A549 (cell line): ENCODE measurements around the gene IGF2BP3. TPM values are rescaled to one million over a fixed set of nuclear protein-coding genes. Genes with fewer than 3 reads are reported as not detected.
A peak's percentile ranks its signal among the peaks of the same experiment; 100 is the strongest.

ENCODE experiments used
- ATAC-seq, 2 experiments: fragments of 200-7000 bp in 1 of 2; fragments of >200 bp in 1 of 2; cut with Nextera tagmentation in 1 of 2; cut with Tn5 transposase in 1 of 2; 3 replicates each; pipeline versions ENCODE4 v1.8.0 to v1.9.1; 2018 to 2020; ENCODE audit warnings: mild to moderate bottlenecking in 1 of 2, moderate library complexity in 1 of 2
- CTCF ChIA-PET: fragments of 300-600 bp; sonication (Branson Sonifier 250); formaldehyde crosslinking; extraction: SDS; loops from one replicate; lab custom pipeline; 2021; ENCODE audit warnings: antibody characterized with exemption, inconsistent platforms; lab: Yijun Ruan, JAX
- POLR2A ChIA-PET: fragments of 350-600 bp; formaldehyde crosslinking; extraction: SDS; loops from one replicate; lab custom pipeline; 2021; ENCODE audit warnings: antibody characterized with exemption, inconsistent platforms; lab: Yijun Ruan, JAX
- DNase-seq, 2 experiments: peaks; one replicate each; pipeline versions ENCODE4 v3.0.0 to v3.0.0-alpha.2; 2011 to 2016; ENCODE audit warnings: low read depth in 1 of 2, low spot score in 1 of 2
- FAIRE-seq: peaks from 2 replicates; lab custom pipeline; 2011; peaks lifted over from hg19 to GRCh38; lab: Jason Lieb, UNC
- H3K27ac ChIP-seq, 2 experiments: fragments of >200 bp; sonication (Bioruptor Twin); formaldehyde crosslinking; 3 replicates each; pipeline ENCODE4 v1.5.1; 2016 to 2017
- H3K4me1 ChIP-seq: fragments of >200 bp; sonication (Bioruptor Twin); formaldehyde crosslinking; 3 replicates; pipeline ENCODE4 v1.6.1; 2016
- H3K4me2 ChIP-seq: fragments of >200 bp; sonication (Bioruptor Twin); formaldehyde crosslinking; 3 replicates; pipeline ENCODE4 v1.6.1; 2016
- H3K4me3 ChIP-seq: fragments of >200 bp; sonication (Bioruptor Twin); formaldehyde crosslinking; 3 replicates; pipeline ENCODE4 v1.5.1; 2016
- H3K9me3 ChIP-seq: fragments of >200 bp; sonication (Bioruptor Twin); formaldehyde crosslinking; 3 replicates; pipeline ENCODE4 v1.6.1; 2016
- BHLHE40 ChIP-seq: IDR thresholded peaks from 2 replicates; pipeline ENCODE4 v1.6.1; 2012; ENCODE audit warnings: low read depth, low read length, inconsistent platforms
- CBX2 ChIP-seq: fragments of 200-600 bp; sonication (generic); IDR thresholded peaks from 2 replicates; pipeline ENCODE4 v1.6.1; 2016; ENCODE audit warnings: low read depth, mild to moderate bottlenecking, borderline replicate concordance
- CEBPB ChIP-seq, 2 experiments: fragments of >200 bp in 1 of 2; sonication (Bioruptor Twin) in 1 of 2; formaldehyde crosslinking in 1 of 2; IDR thresholded peaks; 2 replicates each; pipeline ENCODE4 v1.6.1; 2012 to 2016
- CHD2 ChIP-seq: fragments of 150-350 bp; IDR thresholded peaks from 2 replicates; pipeline ENCODE4 v1.6.1; 2014; ENCODE audit warnings: low read length; ENCODE audit not compliant: partially characterized antibody
- CHD4 ChIP-seq: fragments of 200-600 bp; sonication (generic); IDR thresholded peaks from 2 replicates; pipeline ENCODE4 v1.6.1; 2016; ENCODE audit warnings: antibody characterized with exemption, mild to moderate bottlenecking, borderline replicate concordance
- GATA3 ChIP-seq: IDR thresholded peaks from 2 replicates; pipeline ENCODE4 v1.6.1; 2012; ENCODE audit warnings: borderline replicate concordance
- HEYL ChIP-seq: fragments of 250-450 bp; sonication (Bioruptor Pico); IDR thresholded peaks from 2 replicates; pipeline ENCODE4 v1.8.0; 2021; ENCODE audit warnings: mild to moderate bottlenecking, moderate library complexity
- HOXA7 ChIP-seq: fragments of 250-450 bp; sonication (Bioruptor Pico); IDR thresholded peaks from 2 replicates; pipeline ENCODE4 v1.5.0; 2020; ENCODE audit warnings: mild to moderate bottlenecking, moderate library complexity
- JUN ChIP-seq, 2 experiments: fragments of >200 bp; sonication (Bioruptor Twin); formaldehyde crosslinking; IDR thresholded peaks; 2 replicates in 1 of 2; 3 replicates in 1 of 2; pipeline ENCODE4 v1.6.1; 2016 to 2017
- MAFK ChIP-seq: fragments of 450-650 bp; IDR thresholded peaks from 2 replicates; pipeline ENCODE4 v1.6.1; 2014; ENCODE audit not compliant: partially characterized antibody
- NFE2L2 ChIP-seq: fragments of 150-350 bp; conservative IDR thresholded peaks from 2 replicates; pipeline ENCODE4 v1.6.1; 2014; ENCODE audit warnings: low read length
- NR3C1 ChIP-seq: fragments of >200 bp; sonication (Bioruptor Twin); formaldehyde crosslinking; IDR thresholded peaks from 3 replicates; pipeline ENCODE4 v1.6.1; 2017
- POLR2A ChIP-seq: IDR thresholded peaks from 2 replicates; pipeline ENCODE4 v1.6.1; 2012; ENCODE audit warnings: mild to moderate bottlenecking, low read length
- RAD21 ChIP-seq, 2 experiments: fragments of >200 bp in 1 of 2; sonication (Bioruptor Twin) in 1 of 2; formaldehyde crosslinking in 1 of 2; IDR thresholded peaks in 1 of 2; conservative IDR thresholded peaks in 1 of 2; 2 replicates in 1 of 2; 3 replicates in 1 of 2; pipeline ENCODE4 v1.6.1; 2012 to 2018; ENCODE audit warnings: inconsistent platforms in 1 of 2
- TP53 ChIP-seq: fragments of 250-450 bp; sonication (Bioruptor Pico); IDR thresholded peaks from 2 replicates; pipeline ENCODE4 v1.5.0; 2021; ENCODE audit warnings: mild to moderate bottlenecking, moderate library complexity
- ZC3H11A ChIP-seq: fragments of 450-650 bp; IDR thresholded peaks from 2 replicates; pipeline ENCODE4 v1.6.1; 2014; ENCODE audit warnings: antibody characterized with exemption, mild to moderate bottlenecking
- ZSCAN20 ChIP-seq: fragments of 250-450 bp; sonication (Bioruptor Pico); IDR thresholded peaks from 2 replicates; pipeline ENCODE4 v1.8.0; 2022; ENCODE audit warnings: mild to moderate bottlenecking, moderate library complexity
- WGBS: methylation state at CpG from one replicate; pipeline ENCODE4 v1.1.6; 2017; ENCODE audit errors: missing lambda C conversion rate; 5-methylcytosine and 5-hydroxymethylcytosine counted together
- polyA plus RNA-seq, 4 experiments: library from polyadenylated mRNA; depleted of rRNA in 3 of 4; stranded (reverse); fragments of >200 nt; fragmentation: RNase III in 1 of 4; extraction: RNeasy Plus Mini Kit Qiagen cat#74134 plus additional on column Dnase treatment in 1 of 4; gene quantifications; 2 replicates in 3 of 4; 3 replicates in 1 of 4; pipeline ENCODE4 v1.2.3, GENCODE V29; 2011 to 2017
- TF ChIP-seq, protein P1 (sequence below): IDR thresholded peaks from 2 replicates; pipeline ENCODE4 v1.6.1; 2012
- TF ChIP-seq, protein P2 (sequence below): fragments of >200 bp; sonication (Bioruptor Twin); formaldehyde crosslinking; IDR thresholded peaks from 2 replicates; pipeline ENCODE4 v1.6.1; 2016
- TF ChIP-seq, protein P3 (sequence below): fragments of 250-450 bp; sonication (Bioruptor Pico); IDR thresholded peaks from 2 replicates; pipeline ENCODE4 v1.5.0; 2021; ENCODE audit warnings: mild to moderate bottlenecking, moderate library complexity, borderline replicate concordance
- TF ChIP-seq, protein P4 (sequence below): IDR thresholded peaks from 2 replicates; pipeline ENCODE4 v1.6.1; 2012

The IGF2BP3 gene
- polyA plus RNA-seq, 2 of the 4 experiments (the other 2 are of a cell fraction), result 26.7 to 62.0 TPM

DNA sequence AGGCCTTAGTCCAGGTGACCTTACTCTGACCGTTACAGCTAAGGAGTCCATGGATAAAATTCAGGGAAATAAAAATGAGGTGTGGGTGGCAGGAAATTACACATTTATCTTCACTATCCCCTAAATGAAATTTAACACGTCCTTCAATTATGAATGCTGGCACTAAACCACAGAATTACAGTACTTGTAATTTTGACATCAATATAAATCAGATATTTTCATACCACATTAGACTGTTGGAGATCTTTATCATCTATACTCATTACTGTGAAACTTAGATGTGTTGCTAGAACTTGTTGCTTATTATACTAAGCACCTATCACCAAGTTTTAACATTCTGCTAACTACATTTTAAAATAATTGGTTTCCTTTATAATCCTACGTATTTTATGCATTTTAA lies 51.1 kb downstream of the IGF2BP3 start:
- ATAC-seq (no peak), DNase-seq (no peak), FAIRE-seq (no peak)
- WGBS, result 85% methylated on average over 3 of the region's 3 CpGs
- TF ChIP-seq HOXA7, result no peak
- no peak for TF ChIP-seq JUN (IDR thresholded peaks at IDR 0.05)
- no peak for TF ChIP-seq CHD4
- no peak for TF ChIP-seq GATA3
- TF ChIP-seq RAD21 (conservative IDR thresholded peaks at IDR 0.05 in 1 of 2, IDR thresholded peaks at IDR 0.05 in 1 of 2), result no peak
- TF ChIP-seq MAFK, result no peak
- TF ChIP-seq NR3C1, result no peak
- TF ChIP-seq, protein P1, sequence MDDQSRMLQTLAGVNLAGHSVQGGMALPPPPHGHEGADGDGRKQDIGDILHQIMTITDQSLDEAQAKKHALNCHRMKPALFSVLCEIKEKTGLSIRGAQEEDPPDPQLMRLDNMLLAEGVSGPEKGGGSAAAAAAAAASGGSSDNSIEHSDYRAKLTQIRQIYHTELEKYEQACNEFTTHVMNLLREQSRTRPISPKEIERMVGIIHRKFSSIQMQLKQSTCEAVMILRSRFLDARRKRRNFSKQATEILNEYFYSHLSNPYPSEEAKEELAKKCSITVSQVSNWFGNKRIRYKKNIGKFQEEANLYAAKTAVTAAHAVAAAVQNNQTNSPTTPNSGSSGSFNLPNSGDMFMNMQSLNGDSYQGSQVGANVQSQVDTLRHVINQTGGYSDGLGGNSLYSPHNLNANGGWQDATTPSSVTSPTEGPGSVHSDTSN, result no peak
- TF ChIP-seq, protein P2, sequence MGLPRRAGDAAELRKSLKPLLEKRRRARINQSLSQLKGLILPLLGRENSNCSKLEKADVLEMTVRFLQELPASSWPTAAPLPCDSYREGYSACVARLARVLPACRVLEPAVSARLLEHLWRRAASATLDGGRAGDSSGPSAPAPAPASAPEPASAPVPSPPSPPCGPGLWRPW, result no peak
- TF ChIP-seq, protein P3, sequence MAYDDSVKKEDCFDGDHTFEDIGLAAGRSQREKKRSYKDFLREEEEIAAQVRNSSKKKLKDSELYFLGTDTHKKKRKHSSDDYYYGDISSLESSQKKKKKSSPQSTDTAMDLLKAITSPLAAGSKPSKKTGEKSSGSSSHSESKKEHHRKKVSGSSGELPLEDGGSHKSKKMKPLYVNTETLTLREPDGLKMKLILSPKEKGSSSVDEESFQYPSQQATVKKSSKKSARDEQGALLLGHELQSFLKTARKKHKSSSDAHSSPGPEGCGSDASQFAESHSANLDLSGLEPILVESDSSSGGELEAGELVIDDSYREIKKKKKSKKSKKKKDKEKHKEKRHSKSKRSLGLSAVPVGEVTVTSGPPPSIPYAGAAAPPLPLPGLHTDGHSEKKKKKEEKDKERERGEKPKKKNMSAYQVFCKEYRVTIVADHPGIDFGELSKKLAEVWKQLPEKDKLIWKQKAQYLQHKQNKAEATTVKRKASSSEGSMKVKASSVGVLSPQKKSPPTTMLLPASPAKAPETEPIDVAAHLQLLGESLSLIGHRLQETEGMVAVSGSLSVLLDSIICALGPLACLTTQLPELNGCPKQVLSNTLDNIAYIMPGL (CRISPR knock-in tag), result no peak
- TF ChIP-seq HEYL (CRISPR knock-in tag), result no peak
- no peak for TF ChIP-seq POLR2A
- no peak for TF ChIP-seq ZSCAN20
- no peak for TF ChIP-seq CHD2
- no peak for TF ChIP-seq BHLHE40
- Histone ChIP-seq H3K9me3 (no peaks in the 10 kb centered on the region), H3K27ac (no peak overlapping the region), H3K4me2 (no peak overlapping the region), H3K4me1 (peaks cover 10% of the 10 kb centered on the region), H3K4me3 (no peak overlapping the region)
- POLR2A ChIA-PET, result no interaction called here
- CTCF ChIA-PET, result interaction anchor here (0.6 to 3.7 kb wide), 2 partner anchors 11 to 53 kb away, joined by 3 to 24 read pairs; no protein-coding TSS in a partner anchor

DNA sequence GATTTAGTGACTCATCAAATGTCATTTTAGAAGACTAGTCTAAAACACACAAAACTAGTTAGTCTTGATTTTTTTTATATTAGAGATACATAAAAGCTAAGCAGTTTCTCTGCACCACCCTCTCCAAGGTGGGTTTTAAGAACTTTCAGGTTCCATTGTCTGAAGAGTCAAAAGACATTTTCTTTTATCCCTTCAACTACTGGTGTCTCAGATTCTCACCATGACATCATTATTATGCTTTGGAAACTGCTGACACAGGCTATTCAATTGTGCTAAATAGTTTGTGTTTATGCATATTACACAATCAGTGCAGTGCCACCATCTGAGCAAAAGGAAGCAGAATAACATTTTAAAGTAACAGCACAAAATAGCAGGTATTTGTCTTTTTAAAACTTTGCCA lies 52.2 kb downstream of the IGF2BP3 start:
- DNase-seq (no peak), ATAC-seq (no peak), FAIRE-seq (no peak)
- Histone ChIP-seq H3K27ac (no peak overlapping the region), H3K4me3 (no peak overlapping the region), H3K9me3 (no peaks in the 10 kb centered on the region), H3K4me2 (no peak overlapping the region), H3K4me1 (peaks cover 10% of the 10 kb centered on the region)
- CTCF ChIA-PET, result interaction anchor here (1.4 to 1.7 kb wide), 2 partner anchors 12 to 142 kb away, joined by 5 read pairs; no protein-coding TSS in a partner anchor
- TF ChIP-seq MAFK, result peak; percentile 98
- no peak for TF ChIP-seq HEYL (CRISPR knock-in tag)
- peak in 1 of 2 experiments; percentile 57; a peak in 2 of 4 replicates for TF ChIP-seq CEBPB (IDR thresholded peaks at IDR 0.05)
- no peak for TF ChIP-seq GATA3
- no peak for TF ChIP-seq NFE2L2
- TF ChIP-seq, protein P4, sequence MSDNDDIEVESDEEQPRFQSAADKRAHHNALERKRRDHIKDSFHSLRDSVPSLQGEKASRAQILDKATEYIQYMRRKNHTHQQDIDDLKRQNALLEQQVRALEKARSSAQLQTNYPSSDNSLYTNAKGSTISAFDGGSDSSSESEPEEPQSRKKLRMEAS, result no peak
- POLR2A ChIA-PET, result no interaction called here

DNA sequence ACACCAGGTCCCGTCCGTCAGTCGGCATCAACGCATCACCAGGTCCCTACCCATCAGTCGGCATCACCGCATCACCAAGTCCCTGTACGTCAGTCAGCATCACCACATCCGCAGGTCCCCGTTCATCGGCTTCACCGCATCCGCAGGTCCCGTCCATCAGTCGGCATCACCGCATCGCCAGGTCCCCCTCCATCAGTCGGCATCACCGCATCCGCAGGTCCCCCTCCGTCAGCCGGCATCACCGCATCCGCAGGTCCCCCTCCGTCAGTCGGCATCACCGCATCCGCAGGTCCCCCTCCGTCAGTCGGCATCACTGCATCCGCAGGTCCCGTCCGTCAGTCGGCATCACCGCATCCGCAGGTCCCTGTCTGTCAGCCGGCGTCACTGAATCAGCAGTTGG lies 55.1 kb downstream of the IGF2BP3 start:
- no peak for FAIRE-seq
- no peak for TF ChIP-seq TP53 (CRISPR knock-in tag)
- TF ChIP-seq ZC3H11A, result no peak
- TF ChIP-seq CBX2, result no peak
- TF ChIP-seq, all 56 proteins: peak for 0
- Histone ChIP-seq H3K4me2 (no peak overlapping the region), H3K4me3 (no peak overlapping the region), H3K4me1 (peaks cover 15% of the 10 kb centered on the region), H3K27ac (no peak overlapping the region), H3K9me3 (no peaks in the 10 kb centered on the region)
- ChIA-PET POLR2A (no interaction called here), CTCF (interaction anchor here (0.9 to 1.5 kb wide), 3 partner anchors 13 to 21 kb away, joined by 3 to 4 read pairs (median 4); no protein-coding TSS in a partner anchor)
- no peak for ATAC-seq
- no peak for DNase-seq
- 97% methylated on average over 37 of the region's 37 CpGs for WGBS
